SK-N-MC (cell line): ENCODE data around the gene NOM1.

Experiments
- EZH2 ChIP-seq: fragments of 200-600 bp; sonication (generic); IDR thresholded peaks from one replicate; pipeline ENCODE4 v1.6.1; 2017; ENCODE audit warnings: antibody characterized with exemption
- FOXP2 ChIP-seq: optimal IDR thresholded peaks from 2 replicates; pipeline ENCODE3; 2011; ENCODE audit warnings: mild to moderate bottlenecking, moderate library complexity; ENCODE audit not compliant: insufficient read depth; ENCODE audit errors: extremely low read length, control extremely low read depth
- POLR2AphosphoS5 ChIP-seq: IDR thresholded peaks from 2 replicates; pipeline ENCODE4 v1.6.1; 2012; ENCODE audit warnings: mild to moderate bottlenecking, low read depth, low read length, borderline replicate concordance

DNA sequence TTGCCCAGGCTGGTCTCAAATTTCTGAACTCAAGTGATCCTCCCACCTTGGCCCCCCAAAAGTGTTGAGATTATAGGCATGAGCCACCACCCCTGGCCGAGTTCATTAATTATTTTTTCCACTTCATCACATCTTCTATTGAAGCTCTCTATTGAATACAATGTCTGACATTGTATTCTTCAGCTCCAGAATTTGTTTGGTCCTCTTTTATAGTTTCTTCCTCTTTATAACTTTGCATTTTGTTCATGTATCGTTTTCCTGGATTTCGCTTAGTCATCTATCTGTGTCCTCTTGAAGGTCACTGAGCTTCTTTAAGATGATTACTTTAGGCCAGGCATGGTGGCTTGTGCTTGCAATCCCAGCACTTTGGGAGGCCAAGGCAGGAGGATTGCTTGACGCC is 30.2 kb downstream of the NOM1 start:
- TF ChIP-seq EZH2 (no peak), POLR2AphosphoS5 (no peak), FOXP2 (no peak)
